ENCODE data around the gene PLA2G2A. TPM values are rescaled to one million over a fixed set of nuclear protein-coding genes. Genes with fewer than 3 reads are reported as not detected.

The PLA2G2A gene
- total RNA-seq, 3 donors from 2014 or later (not counting 1 experiment from before 2014, with no cell fraction given) = not detected

DNA sequence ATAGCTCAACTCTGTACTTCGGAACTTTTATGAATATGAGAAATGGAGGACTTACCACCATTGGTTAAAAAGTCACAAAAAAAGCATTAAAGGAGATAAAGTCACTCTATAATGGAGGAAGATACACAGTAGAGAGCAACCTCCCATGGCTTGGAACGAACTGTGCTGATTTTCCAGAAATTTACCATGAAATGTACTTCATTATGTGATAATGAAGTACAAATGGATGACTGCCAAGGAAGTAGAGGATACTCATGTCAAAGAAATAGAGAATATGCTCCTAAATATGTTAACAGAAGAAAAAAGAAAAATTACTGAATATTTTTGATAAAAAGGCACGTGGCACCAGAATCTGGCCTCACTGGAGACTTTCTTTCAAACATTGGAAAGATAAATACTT lies 32.4 kb downstream of the PLA2G2A start:
- intact Hi-C loops (cut with micrococcal nuclease) = no loop called here
- no peak for TF ChIP-seq CTCF (IDR thresholded peaks at IDR 0.05)
- ATAC-seq = no peak
- H3K36me3 ChIP-seq (ENCODE audit: control insufficient read depth, insufficient read depth, low read length) = no peaks in the 10 kb centered on the region
- Mint-ChIP-seq H3K4me3 (no peak overlapping the region), H3K36me3 (no peaks in the 10 kb centered on the region), H3K27ac (no peak overlapping the region), H3K27me3 (ENCODE audit: low read depth in 2 of 2) (peaks cover 21 to 32% of the 10 kb centered on the region in 2 donors), H3K4me1 (no peaks in the 10 kb centered on the region), H3K9me3 (no peaks in the 10 kb centered on the region)
- H3K27me3 ChIP-seq (ENCODE audit: control insufficient read depth, insufficient read depth, low read length) = no peaks in the 10 kb centered on the region
- H3K27ac ChIP-seq (ENCODE audit: low read length) = no peak overlapping the region
- no peak for DNase-seq
- WGBS (ENCODE audit: insufficient coverage) = 83% methylated on average over 2 of the region's 3 CpGs
- H3K4me1 ChIP-seq (ENCODE audit: control insufficient read depth, insufficient read depth, low read length) = no peaks in the 10 kb centered on the region
- no peak overlapping the region for H3K4me3 ChIP-seq (ENCODE audit: low read length)
- H3K9me3 ChIP-seq (ENCODE audit: control insufficient read depth, insufficient read depth, low read length) = no peaks in the 10 kb centered on the region

GRCh38 chr1:19946331-19946751 lies 33.1 kb downstream of the PLA2G2A start:
- Mint-ChIP-seq H3K4me3 (no peak overlapping the region), H3K36me3 (no peaks in the 10 kb centered on the region), H3K27me3 (ENCODE audit: low read depth in 2 of 2) (peaks cover 21 to 26% of the 10 kb centered on the region in 2 donors), H3K4me1 (no peaks in the 10 kb centered on the region), H3K9me3 (no peaks in the 10 kb centered on the region), H3K27ac (no peak overlapping the region)
- H3K27ac ChIP-seq (ENCODE audit: low read length) = no peak overlapping the region
- no peaks in the 10 kb centered on the region for H3K4me1 ChIP-seq (ENCODE audit: control insufficient read depth, insufficient read depth, low read length)
- no peak for ATAC-seq
- intact Hi-C loops (cut with micrococcal nuclease) = no loop called here
- no peak overlapping the region for H3K4me3 ChIP-seq (ENCODE audit: low read length)
- TF ChIP-seq CTCF (IDR thresholded peaks at IDR 0.05) = no peak
- H3K36me3 ChIP-seq (ENCODE audit: control insufficient read depth, insufficient read depth, low read length) = no peaks in the 10 kb centered on the region
- no peaks in the 10 kb centered on the region for H3K9me3 ChIP-seq (ENCODE audit: control insufficient read depth, insufficient read depth, low read length)
- DNase-seq = no peak
- no peaks in the 10 kb centered on the region for H3K27me3 ChIP-seq (ENCODE audit: control insufficient read depth, insufficient read depth, low read length)
- 72% methylated on average over 6 of the region's 6 CpGs for WGBS (ENCODE audit: insufficient coverage)

DNA sequence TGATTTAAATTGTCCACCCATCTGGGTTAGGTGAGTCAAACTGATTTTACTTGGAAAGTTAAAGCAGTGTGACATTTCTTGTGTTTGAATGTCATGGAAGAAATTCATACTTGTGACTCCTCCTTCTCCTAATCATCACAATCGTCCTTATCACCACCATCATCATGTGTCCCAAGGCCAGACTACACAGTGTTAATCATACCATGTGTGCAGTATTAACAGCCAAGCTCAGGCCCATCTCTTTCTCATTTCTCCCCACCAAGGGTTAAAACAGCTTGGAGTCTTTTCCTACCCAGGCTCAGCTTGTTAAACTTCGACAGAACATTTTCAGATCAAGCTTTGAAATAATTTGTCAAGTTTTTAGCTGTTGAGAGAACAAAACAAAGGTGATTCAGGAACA lies 33.5 kb downstream of the PLA2G2A start:
- Histone ChIP-seq H3K4me1 (ENCODE audit: control insufficient read depth, insufficient read depth, low read length) (no peaks in the 10 kb centered on the region), H3K36me3 (ENCODE audit: control insufficient read depth, insufficient read depth, low read length) (no peaks in the 10 kb centered on the region), H3K27me3 (ENCODE audit: control insufficient read depth, insufficient read depth, low read length) (no peaks in the 10 kb centered on the region), H3K9me3 (ENCODE audit: control insufficient read depth, insufficient read depth, low read length) (no peaks in the 10 kb centered on the region), H3K4me3 (ENCODE audit: low read length) (no peak overlapping the region), H3K27ac (ENCODE audit: low read length) (no peak overlapping the region)
- ATAC-seq = no peak
- Mint-ChIP-seq H3K27me3 (ENCODE audit: low read depth in 2 of 2) (peaks cover 21 to 27% of the 10 kb centered on the region in 2 donors), H3K9me3 (no peaks in the 10 kb centered on the region), H3K4me3 (no peak overlapping the region), H3K4me1 (no peaks in the 10 kb centered on the region), H3K36me3 (no peaks in the 10 kb centered on the region), H3K27ac (no peak overlapping the region)
- intact Hi-C loops (cut with micrococcal nuclease) = no loop called here
- no peak for TF ChIP-seq CTCF (IDR thresholded peaks at IDR 0.05)
- 46% methylated on average over 2 of the region's 2 CpGs for WGBS (ENCODE audit: insufficient coverage)
- no peak for DNase-seq

DNA sequence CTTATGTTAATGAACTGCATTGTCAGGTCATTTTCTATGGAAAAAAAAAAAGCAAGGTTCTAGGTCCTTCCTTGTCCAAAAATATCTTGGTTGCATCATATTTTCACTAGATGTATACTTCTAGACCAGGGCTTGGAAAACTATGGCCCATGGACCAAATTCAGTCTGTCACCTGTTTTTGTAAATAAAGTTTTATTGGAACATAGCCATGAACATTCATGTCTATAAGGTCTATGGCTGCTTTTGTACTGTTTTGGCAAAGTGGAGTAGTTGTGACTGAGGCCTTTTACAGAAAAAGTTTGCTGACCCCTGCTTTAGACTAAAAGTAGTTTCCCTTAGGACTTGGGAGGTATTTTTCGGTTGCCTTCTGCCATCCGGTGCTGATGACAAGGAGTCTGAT lies 36.8 kb downstream of the PLA2G2A start:
- peaks cover 12 to 29% of the 10 kb centered on the region in 2 donors for H3K27me3 Mint-ChIP-seq (ENCODE audit: low read depth in 2 of 2)
- intact Hi-C loops (cut with micrococcal nuclease) = no loop called here
- H3K9me3 ChIP-seq (ENCODE audit: control insufficient read depth, insufficient read depth, low read length) = no peaks in the 10 kb centered on the region
- no peaks in the 10 kb centered on the region for H3K9me3 Mint-ChIP-seq
- no peak overlapping the region for H3K27ac ChIP-seq (ENCODE audit: low read length)
- H3K4me1 Mint-ChIP-seq = no peaks in the 10 kb centered on the region
- DNase-seq (no peak), ATAC-seq (no peak)
- TF ChIP-seq CTCF (IDR thresholded peaks at IDR 0.05) = no peak
- 100% methylated on average over 2 of the region's 2 CpGs for WGBS (ENCODE audit: insufficient coverage)
- H3K4me3 Mint-ChIP-seq = no peak overlapping the region
- H3K36me3 ChIP-seq (ENCODE audit: control insufficient read depth, insufficient read depth, low read length) = no peaks in the 10 kb centered on the region
- no peaks in the 10 kb centered on the region for H3K27me3 ChIP-seq (ENCODE audit: control insufficient read depth, insufficient read depth, low read length)
- no peaks in the 10 kb centered on the region for H3K36me3 Mint-ChIP-seq
- H3K4me3 ChIP-seq (ENCODE audit: low read length) = no peak overlapping the region
- H3K27ac Mint-ChIP-seq = no peak overlapping the region
- H3K4me1 ChIP-seq (ENCODE audit: control insufficient read depth, insufficient read depth, low read length) = no peaks in the 10 kb centered on the region

All from natural killer cell (primary cell).